SJSA1 (cell line): Measurements from ENCODE around the gene ROGDI. TPM values are rescaled to one million over a fixed set of nuclear protein-coding genes. Genes with fewer than 3 reads are reported as not detected.

Experiments
- DNase-seq, 2 experiments: peaks; one replicate each; pipeline ENCODE4 v3.0.0-alpha.2; 2015 to 2020; ENCODE audit warnings: low spot score in 2 of 2, low read depth in 1 of 2
- H3K27ac ChIP-seq: fragments of 250-450 bp; sonication (Bioruptor Pico); 2 replicates; pipeline ENCODE4 v1.5.1; 2020; ENCODE audit warnings: mild to moderate bottlenecking, moderate library complexity
- H3K27me3 ChIP-seq: fragments of 250-450 bp; sonication (Bioruptor Pico); replicated peaks from 2 replicates; pipeline ENCODE4 v1.5.1; 2020; ENCODE audit warnings: mild to moderate bottlenecking, moderate library complexity
- H3K36me3 ChIP-seq: fragments of 250-450 bp; sonication (Bioruptor Pico); 2 replicates; pipeline ENCODE4 v1.5.1; 2020; ENCODE audit warnings: mild to moderate bottlenecking
- H3K4me1 ChIP-seq: fragments of 250-450 bp; sonication (Bioruptor Pico); replicated peaks from 2 replicates; pipeline ENCODE4 v1.6.1; 2021; ENCODE audit warnings: mild to moderate bottlenecking
- H3K4me3 ChIP-seq: fragments of 250-450 bp; sonication (Bioruptor Pico); 2 replicates; pipeline ENCODE4 v1.5.1; 2020; ENCODE audit warnings: mild to moderate bottlenecking
- H3K9me3 ChIP-seq: fragments of 250-450 bp; sonication (Bioruptor Pico); replicated peaks from 2 replicates; pipeline ENCODE4 v1.5.1; 2020; ENCODE audit warnings: mild to moderate bottlenecking
- total RNA-seq: library from RNA; depleted of rRNA; stranded (reverse); fragments of >200 nt; shearing (Covaris generic); gene quantifications from 2 replicates; pipeline ENCODE4 v1.2.3, GENCODE V29; 2014

ROGDI gene
- total RNA-seq, 1 experiment from 2014 or later = 15.1 TPM

DNA sequence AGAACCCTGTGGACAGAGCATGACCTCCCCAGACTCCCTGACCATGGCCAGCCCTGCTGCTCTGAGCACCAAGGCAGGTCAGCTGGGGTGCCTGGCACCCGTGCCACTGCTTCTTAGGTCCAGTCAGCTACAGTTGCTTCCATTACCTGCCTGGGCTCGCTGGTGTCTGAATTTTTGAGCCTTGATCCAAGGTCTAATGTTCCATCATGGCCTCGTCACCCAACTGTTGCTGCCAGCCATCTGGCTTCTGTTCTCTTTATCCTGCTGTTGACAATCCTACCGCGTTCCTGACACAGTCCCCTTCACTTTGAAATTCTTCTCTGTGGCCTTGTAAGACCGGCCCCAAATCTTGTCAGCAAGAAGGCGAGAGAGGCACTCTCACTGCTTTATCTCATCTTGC is 28.0 kb upstream of the ROGDI start:
- Histone ChIP-seq H3K36me3 (peaks cover 96% of the 10 kb centered on the region), H3K4me3 (no peak overlapping the region)

GRCh38 chr16:4828567-4829321 is 26.3 kb upstream of the ROGDI start:
- Histone ChIP-seq H3K4me3 (no peak overlapping the region), H3K27ac (no peak overlapping the region), H3K4me1 (no peaks in the 10 kb centered on the region), H3K36me3 (peaks cover 97% of the 10 kb centered on the region), H3K9me3 (no peaks in the 10 kb centered on the region), H3K27me3 (no peaks in the 10 kb centered on the region)
- no peak for DNase-seq

More for the DNA sequence above, 28.0 kb upstream of the ROGDI start:
- no peak overlapping the region for H3K27ac ChIP-seq
- DNase-seq = no peak
- H3K4me1 ChIP-seq = no peaks in the 10 kb centered on the region
- no peaks in the 10 kb centered on the region for H3K9me3 ChIP-seq
- H3K27me3 ChIP-seq = no peaks in the 10 kb centered on the region

DNA sequence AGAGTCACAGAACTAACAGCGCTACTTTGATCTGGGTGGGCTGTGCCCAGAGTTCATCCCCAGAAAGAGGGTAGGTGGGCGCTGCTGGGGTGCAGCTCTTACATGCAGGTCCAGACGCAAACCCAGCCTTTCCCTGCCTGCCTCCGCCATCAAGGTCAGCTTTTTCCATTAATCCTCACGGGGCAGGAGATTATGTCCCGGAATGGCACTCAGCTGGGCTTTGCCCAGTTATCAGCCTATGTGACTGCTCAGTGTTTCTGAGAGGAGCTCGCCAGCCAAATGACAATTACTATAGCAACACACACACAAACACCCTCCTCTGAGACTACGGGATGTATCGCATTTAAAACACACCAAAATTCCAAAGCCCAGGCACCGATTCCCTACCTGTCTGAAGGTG is 24.5 kb upstream of the ROGDI start:
- Histone ChIP-seq H3K27ac (no peak overlapping the region), H3K36me3 (peaks cover 97% of the 10 kb centered on the region), H3K27me3 (no peaks in the 10 kb centered on the region), H3K4me1 (no peaks in the 10 kb centered on the region), H3K9me3 (no peaks in the 10 kb centered on the region), H3K4me3 (no peak overlapping the region)
- no peak for DNase-seq

DNA sequence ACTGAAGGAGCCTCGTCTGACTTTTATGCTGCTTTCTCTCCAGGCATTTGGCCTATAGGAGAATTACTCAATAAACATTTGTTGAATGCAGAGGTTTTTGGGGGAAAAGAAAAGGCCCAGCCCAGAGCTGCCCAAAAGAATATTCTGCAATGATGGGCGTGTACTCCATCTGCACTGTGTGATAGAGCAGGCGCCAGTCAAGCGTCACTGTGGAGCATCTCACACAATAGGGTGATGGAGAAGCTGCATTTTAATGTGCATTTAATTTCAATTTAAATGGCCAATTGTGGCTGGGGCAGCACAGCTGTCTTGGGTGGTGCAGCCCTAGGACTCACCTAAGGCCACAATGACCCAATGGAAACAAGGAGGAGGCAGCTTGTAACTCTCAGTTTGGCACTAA is 24.1 kb upstream of the ROGDI start:
- no peak overlapping the region for H3K4me3 ChIP-seq
- no peak for DNase-seq
- peaks cover 97% of the 10 kb centered on the region for H3K36me3 ChIP-seq
- no peaks in the 10 kb centered on the region for H3K9me3 ChIP-seq
- no peaks in the 10 kb centered on the region for H3K4me1 ChIP-seq
- H3K27ac ChIP-seq = no peak overlapping the region
- no peaks in the 10 kb centered on the region for H3K27me3 ChIP-seq

GRCh38 chr16:4825196-4825595 is 22.8 kb upstream of the ROGDI start:
- no peaks in the 10 kb centered on the region for H3K4me1 ChIP-seq
- H3K36me3 ChIP-seq = peaks cover 97% of the 10 kb centered on the region
- no peak overlapping the region for H3K4me3 ChIP-seq
- no peaks in the 10 kb centered on the region for H3K27me3 ChIP-seq
- DNase-seq = no peak
- no peaks in the 10 kb centered on the region for H3K9me3 ChIP-seq
- no peak overlapping the region for H3K27ac ChIP-seq

DNA sequence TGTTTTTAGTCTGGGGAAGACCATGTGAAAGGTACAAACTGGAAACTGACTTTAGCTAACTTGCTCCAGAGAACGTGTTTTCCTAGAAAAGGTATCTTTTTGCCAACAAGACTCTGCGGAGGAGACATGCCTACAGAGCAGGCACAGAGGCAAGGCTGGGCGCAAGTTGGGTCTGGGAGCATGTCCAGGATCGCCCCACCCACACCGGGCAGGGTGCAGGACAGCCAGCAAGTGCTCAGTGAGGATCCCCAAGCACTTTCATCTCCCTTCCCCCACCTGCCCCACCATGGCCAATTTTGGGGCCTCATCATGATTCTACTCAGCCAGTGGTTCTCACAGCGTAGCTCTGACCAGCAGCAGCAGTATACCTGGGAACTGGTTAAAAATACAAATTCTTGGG is 18.2 kb upstream of the ROGDI start:
- no peak overlapping the region for H3K4me3 ChIP-seq
- no peaks in the 10 kb centered on the region for H3K27me3 ChIP-seq
- H3K36me3 ChIP-seq = peaks cover 95% of the 10 kb centered on the region
- H3K27ac ChIP-seq = no peak overlapping the region
- DNase-seq = no peak
- no peaks in the 10 kb centered on the region for H3K9me3 ChIP-seq
- no peaks in the 10 kb centered on the region for H3K4me1 ChIP-seq

DNA sequence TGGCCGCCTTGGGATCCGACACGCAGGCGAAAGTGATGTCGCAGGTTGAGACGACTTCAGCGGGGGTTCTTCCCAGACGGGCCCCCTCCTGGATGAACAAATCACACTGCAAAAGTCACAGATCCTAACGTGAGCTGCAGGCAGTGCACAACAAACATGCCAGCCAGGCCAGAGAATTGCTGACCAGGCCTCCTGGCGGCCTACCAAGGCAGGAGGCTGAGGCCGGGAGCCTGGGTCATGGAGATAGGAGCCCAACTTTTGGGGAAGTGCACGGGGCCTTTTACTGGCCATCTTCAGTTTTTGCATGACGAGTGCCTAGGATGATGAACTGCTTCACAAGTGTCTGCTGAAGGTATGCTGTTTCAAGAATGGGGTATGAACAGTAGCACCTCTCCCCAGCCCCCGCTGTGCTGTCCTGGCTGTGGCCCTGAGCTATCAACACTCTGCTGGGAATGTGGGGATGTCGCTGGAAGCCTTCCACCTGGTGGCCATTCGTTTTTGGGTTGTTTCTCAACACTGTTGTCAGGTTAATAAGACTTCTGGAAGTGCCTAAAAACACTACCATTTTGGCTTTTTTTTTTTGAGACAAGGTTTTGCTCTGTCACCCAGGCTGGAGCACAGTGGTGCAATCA is 12.2 kb upstream of the ROGDI start:
- peaks cover 87% of the 10 kb centered on the region for H3K36me3 ChIP-seq
- no peaks in the 10 kb centered on the region for H3K27me3 ChIP-seq
- DNase-seq = no peak
- no peak overlapping the region for H3K4me3 ChIP-seq
- no peaks in the 10 kb centered on the region for H3K9me3 ChIP-seq
- H3K4me1 ChIP-seq = no peaks in the 10 kb centered on the region
- no peak overlapping the region for H3K27ac ChIP-seq

GRCh38 chr16:4814046-4814445 is 11.6 kb upstream of the ROGDI start:
- Histone ChIP-seq H3K27me3 (no peaks in the 10 kb centered on the region), H3K36me3 (peaks cover 86% of the 10 kb centered on the region), H3K27ac (no peak overlapping the region), H3K9me3 (no peaks in the 10 kb centered on the region), H3K4me1 (no peaks in the 10 kb centered on the region), H3K4me3 (no peak overlapping the region)
- DNase-seq = no peak

GRCh38 chr16:4813251-4814003 is 11.0 kb upstream of the ROGDI start:
- no peak for DNase-seq
- H3K4me1 ChIP-seq = no peaks in the 10 kb centered on the region
- peaks cover 84% of the 10 kb centered on the region for H3K36me3 ChIP-seq
- H3K27me3 ChIP-seq = no peaks in the 10 kb centered on the region
- H3K9me3 ChIP-seq = no peaks in the 10 kb centered on the region
- no peak overlapping the region for H3K4me3 ChIP-seq
- no peak overlapping the region for H3K27ac ChIP-seq

GRCh38 chr16:4811773-4812172 is 9.3 kb upstream of the ROGDI start:
- Histone ChIP-seq H3K27me3 (no peaks in the 10 kb centered on the region), H3K9me3 (no peaks in the 10 kb centered on the region), H3K4me1 (no peaks in the 10 kb centered on the region), H3K4me3 (no peak overlapping the region), H3K27ac (no peak overlapping the region), H3K36me3 (peaks cover 82% of the 10 kb centered on the region)
- no peak for DNase-seq

GRCh38 chr16:4811242-4811641 is 8.8 kb upstream of the ROGDI start:
- no peak overlapping the region for H3K4me3 ChIP-seq
- no peaks in the 10 kb centered on the region for H3K4me1 ChIP-seq
- DNase-seq = no peak
- H3K27me3 ChIP-seq = no peaks in the 10 kb centered on the region
- H3K9me3 ChIP-seq = no peaks in the 10 kb centered on the region
- H3K36me3 ChIP-seq = peaks cover 79% of the 10 kb centered on the region
- H3K27ac ChIP-seq = no peak overlapping the region

DNA sequence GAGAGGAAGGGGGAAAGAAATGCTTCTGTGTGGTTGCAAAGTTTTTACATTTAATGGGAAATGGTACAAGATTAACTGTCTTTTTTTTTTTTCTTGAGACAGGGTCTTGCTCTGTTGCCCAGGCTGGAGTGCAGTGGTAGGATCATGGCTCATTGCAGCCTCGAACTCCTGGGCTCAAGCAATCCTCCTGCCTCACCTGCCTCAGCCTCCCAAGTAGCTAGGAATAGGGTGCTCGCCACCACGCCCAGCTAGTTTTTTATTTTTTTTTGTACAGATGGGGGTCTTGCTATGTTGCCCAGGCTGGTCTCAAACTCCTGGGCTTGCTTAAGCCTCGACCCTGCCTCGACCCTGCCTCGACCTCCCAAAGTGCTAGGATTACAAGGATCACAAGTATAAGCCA is 3.8 kb upstream of the ROGDI start:
- DNase-seq = no peak
- H3K9me3 ChIP-seq = no peaks in the 10 kb centered on the region
- peaks cover 62% of the 10 kb centered on the region for H3K36me3 ChIP-seq
- H3K27me3 ChIP-seq = no peaks in the 10 kb centered on the region
- no peak overlapping the region for H3K27ac ChIP-seq
- H3K4me1 ChIP-seq = peaks cover 9% of the 10 kb centered on the region
- no peak overlapping the region for H3K4me3 ChIP-seq

DNA sequence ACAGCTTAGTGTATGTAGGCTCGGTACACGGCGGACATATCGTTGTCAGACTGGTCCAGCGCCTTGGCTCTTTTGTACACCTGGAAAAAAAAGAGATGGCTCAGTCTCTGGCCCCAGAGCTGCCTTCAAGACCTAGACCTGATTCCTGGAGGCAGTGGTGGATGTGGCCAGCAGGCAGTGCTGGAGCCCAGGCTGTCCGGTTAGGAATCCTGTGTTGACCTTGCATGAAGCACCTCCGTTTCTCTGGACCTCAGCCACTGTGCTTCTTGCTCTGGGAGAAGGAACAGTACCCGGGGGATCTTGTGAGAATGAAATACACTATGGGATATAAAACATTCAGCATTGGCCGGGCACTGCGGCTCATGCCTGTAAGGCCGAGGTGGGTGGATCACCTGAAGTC is 2.8 kb upstream of the ROGDI start:
- H3K9me3 ChIP-seq = no peaks in the 10 kb centered on the region
- no peak overlapping the region for H3K27ac ChIP-seq
- peaks cover 9% of the 10 kb centered on the region for H3K4me1 ChIP-seq
- DNase-seq = no peak
- H3K4me3 ChIP-seq = no peak overlapping the region
- no peaks in the 10 kb centered on the region for H3K27me3 ChIP-seq
- peaks cover 55% of the 10 kb centered on the region for H3K36me3 ChIP-seq
